ENCODE measurements around the gene SYNGAP1. TPM values are rescaled to one million over a fixed set of nuclear protein-coding genes. Genes with fewer than 3 reads are reported as not detected.

Gene SYNGAP1
- total RNA-seq, 2 donors from 2014 or later = 82.3 to 83.9 TPM

DNA sequence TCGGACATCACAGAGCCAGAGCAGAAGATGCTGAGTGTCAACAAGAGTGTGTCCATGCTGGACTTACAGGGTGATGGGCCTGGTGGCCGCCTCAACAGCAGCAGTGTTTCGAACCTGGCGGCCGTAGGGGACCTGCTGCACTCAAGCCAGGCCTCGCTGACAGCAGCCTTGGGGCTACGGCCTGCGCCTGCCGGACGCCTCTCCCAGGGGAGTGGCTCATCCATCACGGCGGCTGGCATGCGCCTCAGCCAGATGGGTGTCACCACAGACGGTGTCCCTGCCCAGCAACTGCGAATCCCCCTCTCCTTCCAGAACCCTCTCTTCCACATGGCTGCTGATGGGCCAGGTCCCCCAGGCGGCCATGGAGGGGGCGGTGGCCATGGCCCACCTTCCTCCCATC is 23.2 kb downstream of the SYNGAP1 start:
- Mint-ChIP-seq H3K4me1 (peaks cover 24% of the 10 kb centered on the region), H3K36me3 (ENCODE audit: low read depth) (peaks cover 12% of the 10 kb centered on the region), H3K27me3 (no peaks in the 10 kb centered on the region), H3K27ac (no peak overlapping the region), H3K4me3 (no peak overlapping the region)
- ATAC-seq (no peak), DNase-seq (no peak)
- no peaks in the 10 kb centered on the region for H3K9me3 ChIP-seq (ENCODE audit: control insufficient read depth, low read length, poor library complexity, severe bottlenecking)

DNA sequence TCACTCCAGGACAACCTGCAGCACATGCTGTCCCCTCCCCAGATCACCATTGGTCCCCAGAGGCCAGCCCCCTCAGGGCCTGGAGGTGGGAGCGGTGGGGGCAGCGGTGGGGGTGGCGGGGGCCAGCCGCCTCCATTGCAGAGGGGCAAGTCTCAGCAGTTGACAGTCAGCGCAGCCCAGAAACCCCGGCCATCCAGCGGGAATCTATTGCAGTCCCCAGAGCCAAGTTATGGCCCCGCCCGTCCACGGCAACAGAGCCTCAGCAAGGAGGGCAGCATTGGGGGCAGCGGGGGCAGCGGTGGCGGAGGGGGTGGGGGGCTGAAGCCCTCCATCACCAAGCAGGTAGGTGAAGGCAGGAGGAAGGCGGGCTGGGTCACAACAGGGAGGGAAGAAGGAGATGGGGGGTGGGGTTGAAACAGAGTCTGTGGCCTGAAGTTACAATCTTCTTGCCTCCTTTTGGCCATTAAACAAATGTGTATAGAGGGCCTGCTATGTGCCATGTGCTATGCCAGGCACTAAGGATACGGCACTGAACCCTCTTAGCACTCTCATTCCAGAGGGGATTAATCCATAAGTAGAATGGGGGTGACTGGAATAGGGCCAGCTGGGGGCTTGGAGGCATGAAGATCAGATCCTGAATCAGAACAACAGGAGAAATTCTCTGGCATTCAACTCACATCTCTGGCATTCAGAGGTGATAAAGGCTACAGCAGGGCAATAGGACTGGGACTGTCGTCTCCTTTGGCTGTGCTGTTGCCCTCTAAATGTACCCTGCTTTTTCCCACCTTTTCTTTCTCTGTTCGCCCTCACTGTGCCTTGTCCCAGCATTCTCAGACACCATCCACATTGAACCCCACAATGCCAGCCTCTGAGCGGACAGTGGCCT is 24.0 kb downstream of the SYNGAP1 start:
- ATAC-seq (no peak), DNase-seq (no peak)
- Mint-ChIP-seq H3K27ac (peak overlapping the region; percentile 71), H3K27me3 (no peaks in the 10 kb centered on the region), H3K36me3 (ENCODE audit: low read depth) (peaks cover 12% of the 10 kb centered on the region), H3K4me3 (no peak overlapping the region), H3K4me1 (peaks cover 28% of the 10 kb centered on the region)
- H3K9me3 ChIP-seq (ENCODE audit: control insufficient read depth, low read length, poor library complexity, severe bottlenecking) = no peaks in the 10 kb centered on the region

DNA sequence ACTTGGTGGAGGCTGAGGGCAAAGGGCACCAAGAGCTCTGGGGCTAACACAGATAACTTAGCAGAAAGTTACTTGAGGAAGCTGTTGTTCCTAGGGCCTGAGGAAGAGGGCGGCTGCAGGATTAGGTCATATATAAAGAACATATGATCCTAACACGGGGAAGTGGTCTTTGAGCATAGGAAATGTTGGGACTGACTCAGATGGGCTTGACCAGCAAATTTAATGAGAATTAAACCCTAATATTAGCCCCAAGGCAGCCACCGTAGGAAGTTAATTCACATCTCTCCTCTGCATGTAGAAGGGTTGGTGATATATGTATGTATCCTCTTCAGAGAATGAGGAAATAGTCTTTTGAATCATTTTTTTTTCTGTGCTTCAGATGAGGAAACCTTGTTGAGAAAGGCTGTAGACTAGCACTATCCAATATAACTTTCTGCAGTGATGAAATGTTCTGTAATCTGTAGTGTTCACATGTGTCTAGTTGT is 25.3 kb downstream of the SYNGAP1 start:
- H3K9me3 ChIP-seq (ENCODE audit: control insufficient read depth, low read length, poor library complexity, severe bottlenecking) = no peaks in the 10 kb centered on the region
- DNase-seq (no peak), ATAC-seq (peak; percentile 10)
- Mint-ChIP-seq H3K4me1 (peaks cover 20% of the 10 kb centered on the region), H3K27ac (peak overlapping the region; percentile 71), H3K27me3 (no peaks in the 10 kb centered on the region), H3K4me3 (no peak overlapping the region), H3K36me3 (ENCODE audit: low read depth) (peaks cover 7% of the 10 kb centered on the region)

DNA sequence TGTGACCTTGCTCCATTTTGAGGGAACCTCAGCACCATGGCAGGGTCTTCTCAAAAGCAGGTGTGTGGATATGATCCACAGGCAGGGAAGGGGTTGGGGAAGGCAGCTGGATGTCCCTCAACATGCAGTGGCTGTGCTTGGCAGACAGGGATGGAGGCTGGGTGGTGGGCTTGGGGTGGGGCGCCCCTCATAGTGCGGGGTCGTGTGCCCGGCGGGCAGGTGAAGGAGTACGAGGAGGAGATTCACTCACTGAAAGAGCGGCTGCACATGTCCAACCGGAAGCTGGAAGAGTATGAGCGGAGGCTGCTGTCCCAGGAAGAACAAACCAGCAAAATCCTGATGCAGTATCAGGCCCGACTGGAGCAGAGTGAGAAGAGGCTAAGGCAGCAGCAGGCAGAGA is 26.5 kb downstream of the SYNGAP1 start:
- Mint-ChIP-seq H3K4me1 (peaks cover 20% of the 10 kb centered on the region), H3K4me3 (no peak overlapping the region), H3K27ac (peak overlapping the region; percentile 87), H3K36me3 (ENCODE audit: low read depth) (peaks cover 6% of the 10 kb centered on the region), H3K27me3 (no peaks in the 10 kb centered on the region)
- no peak for DNase-seq
- ATAC-seq = no peak
- H3K9me3 ChIP-seq (ENCODE audit: control insufficient read depth, low read length, poor library complexity, severe bottlenecking) = no peaks in the 10 kb centered on the region

GRCh38 chr6:33450434-33450833 is 30.6 kb downstream of the SYNGAP1 start:
- no peaks in the 10 kb centered on the region for H3K27me3 Mint-ChIP-seq
- no peaks in the 10 kb centered on the region for H3K9me3 ChIP-seq (ENCODE audit: control insufficient read depth, low read length, poor library complexity, severe bottlenecking)
- peaks cover 2% of the 10 kb centered on the region for H3K36me3 Mint-ChIP-seq (ENCODE audit: low read depth)
- ATAC-seq (no peak), DNase-seq (no peak)
- H3K4me1 Mint-ChIP-seq = peaks cover 33% of the 10 kb centered on the region
- H3K4me3 Mint-ChIP-seq = no peak overlapping the region
- peak overlapping the region; percentile 87 for H3K27ac Mint-ChIP-seq

DNA sequence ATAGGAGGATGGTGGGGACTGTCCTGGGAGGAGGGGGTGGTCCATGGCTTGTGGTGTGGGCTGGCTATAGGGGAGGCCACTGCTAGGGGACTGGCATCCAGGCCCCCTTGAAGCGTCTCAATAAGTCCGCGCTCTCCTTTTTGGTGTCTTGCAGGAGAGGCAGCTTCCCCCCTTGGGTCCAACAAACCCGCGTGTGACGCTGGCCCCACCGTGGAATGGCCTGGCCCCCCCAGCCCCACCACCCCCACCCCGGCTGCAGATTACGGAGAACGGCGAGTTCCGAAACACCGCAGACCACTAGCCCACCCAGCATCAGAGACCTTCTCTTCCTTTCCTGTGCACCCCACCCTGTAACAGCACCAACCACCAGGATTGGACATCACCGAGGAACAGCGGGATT is 31.7 kb downstream of the SYNGAP1 start:
- peaks cover 39% of the 10 kb centered on the region for H3K4me1 Mint-ChIP-seq
- H3K36me3 Mint-ChIP-seq (ENCODE audit: low read depth) = peaks cover 2% of the 10 kb centered on the region
- H3K9me3 ChIP-seq (ENCODE audit: control insufficient read depth, low read length, poor library complexity, severe bottlenecking) = no peaks in the 10 kb centered on the region
- H3K4me3 Mint-ChIP-seq = no peak overlapping the region
- DNase-seq (no peak), ATAC-seq (no peak)
- H3K27me3 Mint-ChIP-seq = no peaks in the 10 kb centered on the region
- H3K27ac Mint-ChIP-seq = peak overlapping the region; percentile 93

DNA sequence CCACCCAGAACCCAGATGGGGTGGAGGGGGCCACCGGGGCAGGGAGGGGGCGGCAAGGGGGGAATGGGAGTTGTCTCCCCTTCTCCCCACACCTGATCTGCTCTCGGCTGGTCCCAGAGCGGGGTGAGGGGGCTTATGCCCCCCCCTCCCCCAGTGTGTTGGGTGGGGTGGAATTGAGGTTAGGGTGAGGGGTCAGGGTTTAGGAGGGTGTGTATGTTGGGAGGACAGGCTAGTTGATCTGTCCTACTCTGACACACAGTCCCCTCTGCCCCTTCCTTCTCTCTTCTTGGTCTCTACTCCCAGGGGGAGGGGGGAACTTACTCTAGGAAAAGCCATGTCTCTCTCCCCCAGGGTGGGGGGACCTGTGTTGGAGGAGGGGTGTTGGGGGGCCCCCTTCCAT is 32.6 kb downstream of the SYNGAP1 start:
- no peaks in the 10 kb centered on the region for H3K9me3 ChIP-seq (ENCODE audit: control insufficient read depth, low read length, poor library complexity, severe bottlenecking)
- H3K4me3 Mint-ChIP-seq = no peak overlapping the region
- no peak for ATAC-seq
- no peaks in the 10 kb centered on the region for H3K27me3 Mint-ChIP-seq
- DNase-seq = no peak
- peaks cover 39% of the 10 kb centered on the region for H3K4me1 Mint-ChIP-seq
- H3K27ac Mint-ChIP-seq = peak overlapping the region; percentile 93
- no peaks in the 10 kb centered on the region for H3K36me3 Mint-ChIP-seq (ENCODE audit: low read depth)

- peaks cover 32% of the 10 kb centered on the region for H3K4me1 Mint-ChIP-seq
These were observed 33.6 kb downstream of the SYNGAP1 start for GRCh38 chr6:33453393-33454008.

DNA sequence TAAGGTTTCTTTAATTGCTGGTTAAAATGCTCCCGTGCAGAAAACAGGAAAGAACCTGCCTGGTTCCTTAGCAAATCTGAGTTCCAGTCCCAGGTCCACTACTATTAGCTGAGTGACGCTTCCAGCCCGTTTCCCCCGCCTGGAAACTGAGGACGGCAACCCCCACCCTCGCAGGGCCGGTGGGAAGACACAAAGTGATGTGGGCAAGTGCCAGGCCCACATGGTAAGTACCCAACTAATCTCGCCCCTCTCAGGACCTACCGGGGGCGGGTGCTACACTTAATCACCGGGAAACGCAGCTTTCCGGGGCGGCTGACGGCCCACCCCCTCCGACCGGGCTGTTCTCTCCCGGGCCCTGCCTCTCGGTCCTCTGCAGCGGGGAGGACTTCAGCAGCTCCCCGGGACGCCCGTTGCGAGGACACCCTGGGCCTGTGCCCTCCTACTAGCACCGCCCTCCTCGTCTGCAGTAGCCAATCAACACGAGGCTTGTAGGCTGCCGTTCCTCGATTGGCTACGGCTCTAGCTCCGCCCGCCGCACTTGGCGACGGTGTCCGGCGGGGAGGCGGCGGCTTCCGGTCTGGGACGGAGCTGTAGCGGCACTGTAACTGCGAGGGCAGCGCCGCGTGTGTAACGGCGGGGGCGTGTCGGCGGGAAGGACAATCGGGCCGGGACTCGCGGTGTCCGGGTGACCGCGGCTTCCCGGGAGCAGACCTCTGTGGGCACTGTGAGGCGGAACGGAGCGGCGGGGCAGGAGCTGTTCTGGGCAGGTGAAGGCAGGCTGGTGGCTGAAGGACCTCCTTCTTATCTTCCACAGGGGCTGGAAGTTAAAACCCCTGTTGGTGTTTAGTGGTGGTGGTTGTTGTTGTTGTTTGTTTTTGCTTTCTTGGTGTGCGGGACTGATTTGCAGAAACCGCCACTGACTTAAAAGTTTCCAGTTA is 34.4 kb downstream of the SYNGAP1 start, which contains the start of gene ZBTB9:
Gene ZBTB9, plus strand, starts transcription at position 568 of the 938 bp plus-strand sequence. CDS start 525 bp downstream, outside the sequence.
- Mint-ChIP-seq H3K36me3 (ENCODE audit: low read depth) (no peaks in the 10 kb centered on the region), H3K4me1 (peaks cover 32% of the 10 kb centered on the region), H3K27ac (peak within 1 kb of the TSS; percentile 93), H3K4me3 (peak within 1 kb of the TSS; percentile 97), H3K27me3 (no peaks in the 10 kb centered on the region)
- DNase-seq (peak; percentile 85 to 92 (median 91)), ATAC-seq (peak; percentile 99)
- no peaks in the 10 kb centered on the region for H3K9me3 ChIP-seq (ENCODE audit: control insufficient read depth, low read length, poor library complexity, severe bottlenecking)

More at GRCh38 chr6:33453393-33454008, 33.6 kb downstream of the SYNGAP1 start:
- H3K4me3 Mint-ChIP-seq = peak overlapping the region; percentile 97
- DNase-seq (no peak), ATAC-seq (no peak)
- H3K36me3 Mint-ChIP-seq (ENCODE audit: low read depth) = no peaks in the 10 kb centered on the region
- H3K27me3 Mint-ChIP-seq = no peaks in the 10 kb centered on the region
- H3K9me3 ChIP-seq (ENCODE audit: control insufficient read depth, low read length, poor library complexity, severe bottlenecking) = no peaks in the 10 kb centered on the region
- H3K27ac Mint-ChIP-seq = peak overlapping the region; percentile 93

DNA sequence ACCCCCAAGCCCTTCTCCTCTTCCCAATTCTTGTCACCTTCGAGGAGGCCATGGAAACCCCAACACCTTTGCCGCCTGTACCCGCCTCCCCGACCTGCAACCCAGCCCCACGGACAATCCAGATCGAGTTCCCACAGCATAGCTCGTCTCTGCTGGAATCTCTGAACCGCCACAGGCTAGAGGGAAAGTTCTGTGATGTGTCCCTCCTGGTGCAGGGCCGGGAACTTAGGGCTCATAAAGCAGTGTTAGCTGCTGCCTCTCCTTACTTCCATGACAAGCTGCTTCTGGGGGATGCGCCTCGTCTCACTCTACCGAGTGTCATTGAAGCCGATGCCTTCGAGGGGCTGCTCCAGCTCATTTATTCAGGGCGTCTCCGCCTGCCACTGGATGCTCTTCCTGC is 35.2 kb downstream of the SYNGAP1 start:
- ATAC-seq = no peak
- Mint-ChIP-seq H3K27me3 (no peaks in the 10 kb centered on the region), H3K36me3 (ENCODE audit: low read depth) (no peaks in the 10 kb centered on the region), H3K4me1 (peaks cover 32% of the 10 kb centered on the region), H3K4me3 (peak overlapping the region; percentile 97), H3K27ac (peak overlapping the region; percentile 93)
- no peaks in the 10 kb centered on the region for H3K9me3 ChIP-seq (ENCODE audit: control insufficient read depth, low read length, poor library complexity, severe bottlenecking)
- no peak for DNase-seq

GRCh38 chr6:33456156-33456555 is 36.3 kb downstream of the SYNGAP1 start:
- H3K27me3 Mint-ChIP-seq = no peaks in the 10 kb centered on the region
- H3K4me3 Mint-ChIP-seq = no peak overlapping the region
- DNase-seq (no peak), ATAC-seq (no peak)
- H3K36me3 Mint-ChIP-seq (ENCODE audit: low read depth) = no peaks in the 10 kb centered on the region
- peaks cover 29% of the 10 kb centered on the region for H3K4me1 Mint-ChIP-seq
- H3K9me3 ChIP-seq (ENCODE audit: control insufficient read depth, low read length, poor library complexity, severe bottlenecking) = no peaks in the 10 kb centered on the region
- H3K27ac Mint-ChIP-seq = no peak overlapping the region

- DNase-seq (no peak), ATAC-seq (no peak)
- no peak overlapping the region for H3K4me3 Mint-ChIP-seq
- H3K36me3 Mint-ChIP-seq (ENCODE audit: low read depth) = no peaks in the 10 kb centered on the region
- peaks cover 21% of the 10 kb centered on the region for H3K4me1 Mint-ChIP-seq
- peaks cover 7% of the 10 kb centered on the region for H3K27me3 Mint-ChIP-seq
- H3K9me3 ChIP-seq (ENCODE audit: control insufficient read depth, low read length, poor library complexity, severe bottlenecking) = no peaks in the 10 kb centered on the region
- no peak overlapping the region for H3K27ac Mint-ChIP-seq
These were observed 38.8 kb downstream of the SYNGAP1 start for GRCh38 chr6:33458676-33459075.

- H3K9me3 ChIP-seq (ENCODE audit: control insufficient read depth, low read length, poor library complexity, severe bottlenecking) = no peaks in the 10 kb centered on the region
- Mint-ChIP-seq H3K4me3 (no peak overlapping the region), H3K27me3 (peaks cover 10% of the 10 kb centered on the region), H3K36me3 (ENCODE audit: low read depth) (no peaks in the 10 kb centered on the region), H3K4me1 (peaks cover 21% of the 10 kb centered on the region), H3K27ac (no peak overlapping the region)
- DNase-seq (no peak), ATAC-seq (no peak)
These were observed 39.4 kb downstream of the SYNGAP1 start for GRCh38 chr6:33459226-33459625.

Measured in T-helper 17 cell (primary cell).